CD4-positive, alpha-beta T cell treated with Interleukin-6 for 4 hours (primary cell): ENCODE results near the gene SLC36A3.

Source experiments
- DNase-seq: peaks from one replicate; pipeline ENCODE4 v3.0.0-alpha.2; 2020; ENCODE audit warnings: mixed read lengths

SLC36A3 gene

GRCh38 chr5:151298063-151298855, 5.3 kb downstream of the SLC36A3 start:
- peak; percentile 5 for DNase-seq

- no peak for DNase-seq
These were observed 6.6 kb downstream of the SLC36A3 start for GRCh38 chr5:151296974-151297373.

- DNase-seq = no peak
These were observed 7.1 kb downstream of the SLC36A3 start for GRCh38 chr5:151296478-151296830.

- no peak for DNase-seq
These were observed 7.6 kb downstream of the SLC36A3 start for GRCh38 chr5:151295791-151296477.

GRCh38 chr5:151295138-151295537, 8.4 kb downstream of the SLC36A3 start:
- no peak for DNase-seq

- no peak for DNase-seq
These were observed 9.9 kb downstream of the SLC36A3 start for GRCh38 chr5:151293624-151294023.

- DNase-seq = no peak
These were observed 15.4 kb downstream of the SLC36A3 start for GRCh38 chr5:151288180-151288579.

- no peak for DNase-seq
These were observed 17.3 kb downstream of the SLC36A3 start for GRCh38 chr5:151286246-151286645.

- DNase-seq = no peak
These were observed 17.9 kb downstream of the SLC36A3 start for GRCh38 chr5:151285683-151286082.

- no peak for DNase-seq
These were observed 19.1 kb downstream of the SLC36A3 start for GRCh38 chr5:151284392-151284967.

- DNase-seq = no peak
These were observed 20.3 kb downstream of the SLC36A3 start for GRCh38 chr5:151283120-151283825.

- no peak for DNase-seq
These were observed 22.4 kb downstream of the SLC36A3 start for GRCh38 chr5:151281001-151281639.

GRCh38 chr5:151280443-151280842, 23.1 kb downstream of the SLC36A3 start:
- no peak for DNase-seq

GRCh38 chr5:151278845-151279244, 24.7 kb downstream of the SLC36A3 start:
- no peak for DNase-seq

- DNase-seq = no peak
These were observed 27.8 kb downstream of the SLC36A3 start for GRCh38 chr5:151275803-151276202.

GRCh38 chr5:151274666-151275065, 28.9 kb downstream of the SLC36A3 start:
- DNase-seq = no peak

- DNase-seq = no peak
These were observed 32.2 kb downstream of the SLC36A3 start for GRCh38 chr5:151271336-151271735.

- DNase-seq = no peak
These were observed 33.0 kb downstream of the SLC36A3 start for GRCh38 chr5:151270599-151270998.

- no peak for DNase-seq
These were observed 35.9 kb downstream of the SLC36A3 start for GRCh38 chr5:151267491-151268260.

- DNase-seq = no peak
These were observed 39.5 kb downstream of the SLC36A3 start for GRCh38 chr5:151264113-151264512.

- DNase-seq = no peak
These were observed 41.0 kb downstream of the SLC36A3 start for GRCh38 chr5:151262532-151262931.

- no peak for DNase-seq
These were observed 43.6 kb downstream of the SLC36A3 start for GRCh38 chr5:151259931-151260330.
